CD4-positive, alpha-beta T cell treated with Interleukin-15 for 1 hour (primary cell): ENCODE results near the gene XXYLT1.
"Not testable (repeated sequence)": the region's sequence is repeated elsewhere in the genome, so short reads cannot be mapped to it uniquely, and the experiment has no call there.

Experiments used
- DNase-seq: peaks from one replicate; pipeline ENCODE4 v3.0.0-alpha.2; 2020

XXYLT1 gene

GRCh38 chr3:195125646-195126045 is 145.3 kb downstream of the XXYLT1 start:
- DNase-seq = no peak

DNA sequence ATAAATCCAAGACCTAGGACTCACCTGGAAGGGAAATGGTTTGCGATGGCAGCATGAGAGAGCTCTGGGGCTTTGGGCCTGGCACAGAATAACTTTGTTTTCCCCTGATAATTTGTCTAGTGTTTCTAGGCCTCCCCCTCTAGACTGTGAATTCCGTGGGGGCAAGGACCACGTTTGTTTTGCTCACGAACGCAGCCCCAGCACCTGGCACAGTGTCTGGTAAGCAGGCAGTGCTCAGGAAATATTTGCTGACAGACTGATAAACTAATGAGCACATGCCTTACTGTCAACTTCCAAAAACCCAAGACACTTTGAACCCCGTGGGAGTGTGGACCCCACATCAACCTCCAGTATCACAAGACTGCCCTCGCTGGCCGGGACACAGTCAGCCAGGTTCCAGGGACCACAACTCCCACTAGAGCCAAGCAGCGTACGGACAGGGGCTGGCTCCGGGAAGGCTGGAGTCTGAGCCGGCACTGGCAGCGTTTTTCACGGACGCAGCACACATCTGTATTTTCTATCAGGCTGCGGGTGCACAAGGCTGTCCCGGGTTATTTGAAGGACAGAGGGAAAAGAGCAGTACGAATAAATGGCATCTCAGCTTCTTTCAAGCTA is 146.5 kb downstream of the XXYLT1 start:
- DNase-seq = no peak

GRCh38 chr3:195123281-195123691 is 147.7 kb downstream of the XXYLT1 start:
- no peak for DNase-seq

DNA sequence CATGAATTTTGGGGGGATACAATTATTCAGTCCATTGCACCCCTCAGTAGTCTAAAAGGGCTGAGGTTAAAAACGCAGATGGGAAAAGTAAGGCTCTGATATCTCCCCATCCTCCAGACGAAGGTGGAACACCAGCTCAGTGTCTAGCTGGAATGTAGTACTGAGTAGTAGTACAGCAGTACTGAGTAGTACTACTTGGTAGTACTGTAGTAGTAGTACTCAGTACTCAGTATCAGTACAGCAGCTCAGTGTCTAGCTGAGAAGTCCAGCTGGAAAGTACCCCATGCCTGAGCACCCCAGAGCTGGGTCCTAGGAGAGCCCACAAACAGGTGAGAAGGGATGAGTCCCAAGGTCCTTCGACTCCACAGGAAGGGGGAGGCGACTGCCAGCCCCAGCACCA is 148.7 kb downstream of the XXYLT1 start:
- no peak for DNase-seq

- DNase-seq = no peak
Measured at GRCh38 chr3:195120267-195120601, 150.7 kb downstream of the XXYLT1 start.

DNA sequence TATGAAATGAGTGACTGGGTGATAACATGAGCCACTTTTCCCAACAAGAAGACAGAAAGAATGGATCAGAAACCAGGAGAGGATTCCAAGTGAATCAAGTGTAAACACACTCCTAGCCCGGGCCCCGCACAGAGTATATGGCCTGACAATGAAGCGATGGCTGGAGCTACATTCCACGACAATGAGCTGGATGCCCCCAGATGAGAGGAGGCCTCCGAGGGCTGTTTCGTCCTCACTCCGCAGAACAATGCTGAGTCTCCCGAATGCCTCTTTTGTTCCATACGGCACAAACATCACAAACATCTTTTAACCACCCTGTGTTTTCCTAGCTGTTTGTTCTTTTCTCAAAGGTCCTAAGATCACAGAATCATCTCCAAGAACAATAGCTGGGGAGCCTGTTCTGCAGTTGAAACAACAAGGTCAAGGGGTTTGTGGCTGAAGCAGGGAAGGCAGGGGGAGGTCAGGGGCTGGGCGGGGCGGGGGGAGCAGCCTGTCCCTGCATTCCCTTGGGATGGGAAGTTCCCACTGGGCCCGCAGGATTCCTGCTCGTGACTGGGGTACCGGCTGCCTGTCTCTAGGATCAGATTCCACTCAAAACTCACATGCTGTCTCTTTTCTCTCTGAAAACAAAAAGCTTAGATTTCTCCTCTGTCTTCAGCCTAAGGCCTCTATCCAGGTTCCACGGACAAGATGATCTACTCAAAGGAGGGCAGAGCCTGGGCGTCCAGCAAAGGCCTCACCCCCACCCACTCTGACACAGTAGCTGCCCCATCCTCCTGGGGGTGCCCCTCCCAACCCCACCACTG is 151.3 kb downstream of the XXYLT1 start:
- DNase-seq = no peak

GRCh38 chr3:195118671-195119070 is 152.3 kb downstream of the XXYLT1 start:
- no peak for DNase-seq

GRCh38 chr3:195117978-195118581 is 152.9 kb downstream of the XXYLT1 start:
- no peak for DNase-seq

DNA sequence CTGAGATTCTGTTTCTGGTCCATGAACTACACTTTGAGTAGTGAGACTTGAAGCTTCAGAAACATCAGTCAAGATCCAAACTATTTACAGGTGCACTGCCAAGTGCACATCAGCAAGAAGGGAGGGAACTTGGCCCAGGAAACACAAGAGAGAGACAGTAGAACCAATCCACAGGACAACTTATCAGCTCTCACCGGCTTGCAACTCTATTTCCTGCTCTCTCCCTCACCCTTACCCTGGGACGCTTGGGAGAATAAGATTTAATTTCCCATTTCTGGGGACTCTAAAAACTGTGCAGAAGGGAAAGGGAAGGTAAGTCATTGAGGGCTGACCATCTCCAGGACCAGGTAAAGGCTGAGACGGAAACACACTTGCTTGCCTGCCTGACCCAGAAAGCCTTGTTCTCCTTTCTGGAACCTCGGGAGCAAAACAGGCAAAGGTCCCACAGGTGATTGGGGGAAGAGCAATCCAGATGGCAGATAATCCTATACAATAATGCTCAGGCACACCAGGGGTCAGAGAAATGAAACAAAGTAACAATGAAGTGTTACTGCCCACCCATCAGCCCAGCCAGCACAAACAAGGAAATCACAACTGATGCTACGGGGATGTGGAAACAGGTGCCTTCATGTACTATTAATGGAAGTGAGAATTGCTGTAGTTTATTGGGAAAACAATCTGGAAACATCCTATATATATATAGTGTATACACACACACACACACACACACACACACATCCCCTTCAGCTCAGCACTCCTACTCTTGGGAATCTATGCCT is 154.4 kb downstream of the XXYLT1 start:
- DNase-seq = no peak

GRCh38 chr3:195115600-195116406 is 155.2 kb downstream of the XXYLT1 start:
- no peak for DNase-seq

DNA sequence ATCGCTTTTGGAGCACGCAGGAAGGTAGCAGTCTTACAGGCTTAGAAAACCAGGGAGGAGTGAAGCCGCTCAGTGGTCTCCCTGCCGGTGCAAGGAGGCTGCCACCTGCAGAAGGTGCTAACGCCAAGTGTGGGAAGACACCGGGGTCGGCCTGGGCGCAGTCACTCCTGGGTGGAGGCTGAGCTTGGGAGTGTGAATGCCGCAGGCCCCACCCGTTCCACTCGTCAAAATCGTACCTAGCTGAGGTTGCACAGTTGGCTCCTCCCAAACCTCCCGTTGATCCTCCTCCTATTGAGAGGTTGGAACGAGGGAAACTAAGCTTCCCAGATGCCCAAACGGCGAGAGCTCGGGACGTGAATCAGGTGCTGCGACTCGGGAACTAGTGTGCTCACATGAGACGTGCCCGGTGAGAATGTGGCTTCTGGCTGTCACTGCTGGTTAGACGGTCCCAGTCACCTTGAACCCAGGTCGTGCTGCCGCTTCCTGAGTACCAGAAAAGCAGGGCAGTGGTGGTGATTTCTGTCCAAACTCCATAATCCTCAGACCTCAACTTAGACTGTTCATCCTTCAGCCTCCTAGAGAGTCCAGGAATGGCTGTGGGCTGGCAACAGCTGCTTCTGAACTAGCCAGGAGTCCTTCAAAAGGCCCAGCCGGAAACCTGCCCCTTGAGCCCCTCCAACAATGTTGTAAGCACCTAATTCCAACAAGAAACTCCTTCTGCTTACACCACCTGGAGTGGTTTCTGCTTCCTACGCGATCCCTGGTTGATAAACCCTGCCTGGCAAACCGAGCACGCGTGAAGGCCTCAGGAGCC is 156.0 kb downstream of the XXYLT1 start:
- no peak for DNase-seq

- no peak for DNase-seq
Measured at GRCh38 chr3:195113536-195114425, 157.2 kb downstream of the XXYLT1 start.

DNA sequence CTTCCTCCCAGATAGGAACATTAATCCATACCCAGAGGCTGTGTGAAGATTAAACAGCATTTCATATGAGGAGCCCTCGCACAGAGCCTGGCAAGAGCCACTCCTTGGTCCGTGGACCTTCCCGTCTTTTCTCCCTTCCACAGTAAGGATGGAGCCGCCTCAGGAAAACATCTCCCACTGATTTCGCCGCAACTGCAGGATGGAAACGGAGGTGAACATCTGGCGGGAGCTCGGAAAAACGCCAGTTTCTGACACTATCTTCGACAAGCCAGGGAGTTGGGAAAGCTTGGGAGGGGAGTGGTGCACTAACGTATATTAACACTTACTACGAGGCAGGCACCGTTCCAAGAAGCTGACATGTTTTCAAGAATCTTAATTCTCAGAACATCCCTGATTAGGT is 157.9 kb downstream of the XXYLT1 start:
- DNase-seq = no peak

- DNase-seq = no peak
Measured at GRCh38 chr3:195112361-195112791, 158.6 kb downstream of the XXYLT1 start.

DNA sequence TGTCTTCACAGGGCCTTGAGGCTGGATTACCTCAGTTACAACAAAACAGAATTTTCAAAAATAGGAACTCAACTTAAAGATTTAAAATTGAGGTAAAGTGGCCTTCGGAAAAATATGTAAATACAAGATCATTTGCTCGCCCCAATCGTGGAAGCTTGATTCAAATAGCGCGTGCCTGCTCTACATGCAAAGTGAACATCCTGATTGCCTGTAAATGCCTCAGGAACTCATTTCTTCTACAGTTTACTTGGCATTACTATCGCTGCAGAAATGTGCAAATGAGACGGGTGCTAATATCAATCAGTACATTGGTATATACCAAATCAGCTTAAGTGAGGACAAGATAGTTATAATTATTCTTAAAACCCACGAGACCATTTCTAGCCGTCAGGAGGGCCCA is 159.2 kb downstream of the XXYLT1 start:
- DNase-seq = no peak

- DNase-seq = no peak
Measured at GRCh38 chr3:195111319-195111705, 159.6 kb downstream of the XXYLT1 start.

DNA sequence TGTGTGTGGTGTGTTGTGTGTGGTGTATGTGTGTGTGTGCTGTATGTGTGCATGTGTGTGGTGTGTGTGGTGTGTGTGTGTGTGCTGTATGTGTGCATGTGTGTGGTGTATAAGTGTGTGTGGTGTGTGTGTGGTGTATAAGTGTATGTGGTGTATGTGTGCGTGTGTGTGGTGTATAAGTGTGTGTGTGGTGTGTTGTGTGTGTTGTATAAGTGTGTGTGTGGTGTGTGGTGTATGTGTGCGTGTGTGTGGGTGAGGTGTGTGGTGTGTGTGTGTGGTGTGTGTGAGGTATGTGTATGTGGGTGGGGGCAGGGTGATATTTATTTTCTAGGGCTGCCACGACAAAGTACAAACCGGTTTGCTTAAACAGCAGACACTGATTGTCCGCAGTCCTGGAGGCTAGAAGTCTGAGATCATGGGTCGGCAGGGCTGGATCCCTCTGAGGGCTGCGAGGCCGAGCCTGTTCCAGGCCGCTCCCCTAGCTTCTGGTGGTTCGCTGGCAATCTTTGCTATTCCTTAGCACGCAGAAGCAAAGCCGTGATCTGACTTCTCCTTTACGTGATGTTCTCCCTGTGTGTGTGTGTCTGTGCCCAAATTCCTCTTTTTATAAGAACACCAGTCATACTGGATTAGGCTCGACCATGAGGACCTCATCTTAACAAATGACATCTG is 160.2 kb downstream of the XXYLT1 start:
- DNase-seq = no peak

GRCh38 chr3:195109098-195109657 is 161.8 kb downstream of the XXYLT1 start:
- no peak for DNase-seq

GRCh38 chr3:195107593-195107992 is 163.4 kb downstream of the XXYLT1 start:
- DNase-seq = no peak

- not testable (repeated sequence) for DNase-seq
Measured at GRCh38 chr3:195107031-195107430, 163.9 kb downstream of the XXYLT1 start.
